Epithelial cell of prostate (primary cell): Measurements from ENCODE around the gene TBC1D2.

Experiments used
- DNase-seq: peaks from one replicate; pipeline ENCODE4 v3.0.0-alpha.2; 2011; ENCODE audit warnings: low read depth, low spot score
- H3K27ac ChIP-seq: fragments of 450-650 bp; 2 replicates; pipeline ENCODE4 v1.5.1; 2017; ENCODE audit warnings: mild to moderate bottlenecking

The TBC1D2 gene

GRCh38 chr9:98193336-98193944 is 62.0 kb downstream of the TBC1D2 start:
- DNase-seq, result no peak
- H3K27ac ChIP-seq, result peak overlapping the region; percentile 87

- H3K27ac ChIP-seq, result peak within 1 kb of the TSS; percentile 87
Observed at GRCh38 chr9:98192503-98193335, 62.7 kb downstream of the TBC1D2 start, which contains the start of gene CORO2A. CORO2A (minus strand) TSS chr9:98192637; CDS start chr9:98157660, 34,977 bp downstream.

DNA sequence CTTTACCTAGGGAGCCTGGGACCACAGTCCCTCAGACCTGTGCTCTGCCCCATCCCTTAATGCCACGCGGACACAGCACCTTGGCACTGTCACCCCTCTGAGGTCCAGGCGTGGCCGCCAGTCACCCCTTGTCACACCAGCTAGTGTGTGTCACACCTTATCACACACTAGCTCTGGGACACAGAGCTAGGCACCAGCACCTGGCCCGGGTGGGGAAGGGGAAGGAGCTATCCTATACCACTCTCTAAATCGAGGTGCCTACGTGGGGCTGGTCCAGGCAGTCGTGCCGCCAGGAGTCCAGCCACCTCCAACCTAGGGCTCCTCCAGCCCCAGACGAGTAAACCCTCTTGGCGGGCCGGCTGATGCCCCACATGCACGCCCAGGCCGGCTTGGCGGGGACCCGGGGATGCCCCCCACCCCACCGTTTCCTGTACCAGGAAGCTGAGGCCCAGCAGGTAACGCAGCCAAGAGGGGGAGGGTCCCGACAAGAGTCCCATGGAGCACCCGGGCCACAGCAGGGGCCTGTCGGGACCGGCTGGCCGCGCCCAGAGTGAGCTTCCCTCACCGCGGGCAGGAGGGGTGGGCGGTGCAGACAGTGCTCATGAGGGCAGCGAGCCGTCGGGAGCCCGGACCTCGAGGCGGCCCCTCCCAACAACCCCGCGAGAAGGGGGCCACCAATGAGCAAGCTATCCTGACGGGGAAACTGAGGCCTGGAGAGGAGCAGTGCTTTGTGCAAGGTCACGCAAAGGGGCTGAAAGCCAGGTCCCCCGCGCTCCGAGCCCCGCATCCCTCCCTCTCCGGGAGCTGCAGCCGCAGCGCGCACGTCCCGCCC is 63.6 kb downstream of the TBC1D2 start:
- DNase-seq, result no peak
- H3K27ac ChIP-seq, result peak overlapping the region; percentile 87

More at GRCh38 chr9:98192503-98193335, 62.7 kb downstream of the TBC1D2 start, which contains the start of gene CORO2A:
- peak; percentile 71 for DNase-seq

DNA sequence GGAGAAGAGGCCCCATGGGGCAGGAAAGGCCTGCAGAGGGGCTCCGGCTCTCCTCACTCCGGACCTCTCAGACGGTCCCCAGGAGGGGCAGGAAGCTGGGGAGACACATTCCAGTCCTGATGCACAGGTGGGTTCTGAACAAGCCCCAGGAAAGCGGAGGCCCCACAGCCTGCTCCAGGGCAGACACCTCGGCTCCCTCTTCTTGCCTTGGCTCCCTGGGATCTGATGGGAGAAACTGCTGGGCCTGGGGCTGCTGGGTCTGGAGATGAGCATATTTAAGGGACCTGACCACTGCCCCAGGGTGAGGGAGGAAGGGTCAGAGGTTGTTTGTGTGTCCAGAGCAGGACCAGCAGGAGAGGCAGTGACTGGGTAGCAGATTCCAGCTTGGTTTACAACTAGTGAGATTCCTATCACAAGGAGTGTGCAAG is 64.3 kb downstream of the TBC1D2 start:
- H3K27ac ChIP-seq, result peak overlapping the region; percentile 87
- DNase-seq, result no peak

GRCh38 chr9:98190757-98191105 is 64.7 kb downstream of the TBC1D2 start:
- H3K27ac ChIP-seq, result peak overlapping the region; percentile 87
- DNase-seq, result no peak

DNA sequence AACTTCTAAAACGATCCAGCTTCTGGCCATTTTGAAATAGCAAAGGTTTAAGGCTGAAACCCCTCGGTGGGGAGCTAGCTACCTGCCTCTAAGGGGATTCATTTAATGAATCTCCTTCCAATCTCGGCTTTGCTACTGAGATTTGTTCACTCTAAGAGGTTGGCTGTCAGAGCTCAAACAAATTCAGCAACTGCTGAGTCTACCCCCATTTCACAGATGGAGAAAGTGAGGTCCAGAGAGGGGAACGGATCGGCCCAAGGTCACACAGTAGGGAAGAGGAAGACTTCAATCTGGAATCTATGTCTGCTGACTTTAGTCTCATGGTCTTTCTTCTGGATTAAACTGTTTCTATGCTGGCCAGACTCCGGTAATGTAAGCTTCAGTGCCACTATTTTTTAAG is 66.0 kb downstream of the TBC1D2 start:
- no peak for DNase-seq
- no peak overlapping the region for H3K27ac ChIP-seq

GRCh38 chr9:98187926-98188325 is 67.5 kb downstream of the TBC1D2 start:
- no peak overlapping the region for H3K27ac ChIP-seq
- no peak for DNase-seq

GRCh38 chr9:98186236-98186635 is 69.2 kb downstream of the TBC1D2 start:
- no peak for DNase-seq
- no peak overlapping the region for H3K27ac ChIP-seq

DNA sequence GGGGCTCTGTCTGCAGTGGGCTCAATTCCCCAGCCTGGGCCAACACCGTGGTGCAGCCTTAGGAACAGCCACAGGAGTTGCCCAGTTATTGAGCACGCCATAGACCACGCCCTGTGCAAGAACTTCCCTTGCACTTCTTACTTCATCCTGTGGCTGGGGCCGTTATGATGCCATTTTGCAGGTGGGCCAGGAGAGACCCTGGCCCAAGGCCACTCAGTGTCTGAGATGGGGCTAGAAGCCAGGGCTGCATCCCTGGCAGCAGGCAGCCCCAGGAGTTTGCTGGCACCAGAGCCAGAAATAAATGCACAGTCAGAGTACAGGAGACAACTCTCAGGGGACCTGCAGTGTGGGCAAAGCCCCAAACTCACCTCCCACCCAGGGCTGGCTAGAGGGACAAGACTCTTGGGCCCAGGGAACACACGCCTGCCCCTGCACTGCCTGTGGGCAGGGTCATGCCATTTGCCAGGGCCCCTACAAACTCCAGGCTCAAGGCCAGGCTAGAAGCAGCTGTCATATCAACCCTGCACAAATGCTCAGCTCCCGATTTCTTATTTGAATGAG is 69.8 kb downstream of the TBC1D2 start:
- no peak overlapping the region for H3K27ac ChIP-seq

GRCh38 chr9:98185021-98185567 is 70.4 kb downstream of the TBC1D2 start:
- DNase-seq, result no peak

More for the DNA sequence above, 69.8 kb downstream of the TBC1D2 start:
- DNase-seq, result no peak

DNA sequence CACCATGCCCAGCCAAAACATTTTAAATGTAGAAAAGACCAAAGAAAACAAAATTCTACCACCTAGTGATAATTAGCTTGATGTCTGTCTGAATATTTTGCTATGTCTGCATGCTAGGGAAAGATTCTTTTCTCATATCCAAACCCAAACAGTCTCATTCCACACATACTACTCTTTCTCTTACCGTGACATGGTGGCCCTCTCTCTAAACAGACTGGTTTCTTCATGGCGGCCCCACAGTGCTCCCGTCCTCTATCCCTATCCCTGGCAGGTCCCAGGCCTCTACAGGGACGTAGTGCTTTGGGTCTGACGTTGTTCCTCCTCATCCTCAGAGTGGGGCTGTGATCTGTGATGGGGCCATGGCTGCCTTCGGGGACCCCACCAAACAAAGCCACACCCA is 71.1 kb downstream of the TBC1D2 start:
- H3K27ac ChIP-seq, result no peak overlapping the region
- DNase-seq, result no peak

More at GRCh38 chr9:98185021-98185567, 70.4 kb downstream of the TBC1D2 start:
- H3K27ac ChIP-seq, result no peak overlapping the region

DNA sequence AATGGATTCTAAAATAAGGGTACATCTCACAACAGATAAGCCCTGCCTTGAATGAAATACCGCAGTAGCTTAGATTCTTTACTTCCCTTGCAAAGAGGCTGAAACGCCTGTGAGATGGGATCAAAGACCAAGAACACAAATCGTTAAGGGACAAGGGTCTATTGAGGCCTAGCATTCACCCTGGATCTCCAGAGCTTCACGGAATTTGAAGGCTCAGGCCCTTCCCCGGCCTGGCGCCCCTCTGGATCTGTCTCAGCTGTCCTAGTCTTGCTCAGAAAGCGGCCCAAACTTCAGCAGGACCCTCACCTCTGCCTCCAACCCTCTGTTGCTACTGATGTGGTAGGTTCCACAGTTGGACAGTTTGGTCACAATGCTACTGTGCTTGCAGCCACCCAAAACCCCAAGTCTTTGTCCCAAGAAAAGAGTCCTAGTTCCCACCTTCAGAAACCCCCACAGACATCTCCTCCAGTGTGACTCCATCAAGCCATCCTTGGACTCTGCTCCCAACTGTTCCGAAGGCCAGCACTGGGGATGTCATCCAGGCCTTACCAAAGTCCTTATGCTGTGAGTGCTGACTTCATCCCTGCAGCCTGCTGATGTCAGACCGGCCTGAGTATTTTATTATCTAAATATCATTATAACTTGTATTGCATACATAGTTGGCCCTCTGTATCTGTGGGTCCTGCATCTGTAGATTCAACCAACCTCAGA is 72.4 kb downstream of the TBC1D2 start:
- no peak for DNase-seq
- H3K27ac ChIP-seq, result no peak overlapping the region

- no peak overlapping the region for H3K27ac ChIP-seq
- no peak for DNase-seq
Observed at GRCh38 chr9:98182069-98182820, 73.2 kb downstream of the TBC1D2 start.

- no peak for DNase-seq
- H3K27ac ChIP-seq, result no peak overlapping the region
Observed at GRCh38 chr9:98181746-98182068, 73.7 kb downstream of the TBC1D2 start.

DNA sequence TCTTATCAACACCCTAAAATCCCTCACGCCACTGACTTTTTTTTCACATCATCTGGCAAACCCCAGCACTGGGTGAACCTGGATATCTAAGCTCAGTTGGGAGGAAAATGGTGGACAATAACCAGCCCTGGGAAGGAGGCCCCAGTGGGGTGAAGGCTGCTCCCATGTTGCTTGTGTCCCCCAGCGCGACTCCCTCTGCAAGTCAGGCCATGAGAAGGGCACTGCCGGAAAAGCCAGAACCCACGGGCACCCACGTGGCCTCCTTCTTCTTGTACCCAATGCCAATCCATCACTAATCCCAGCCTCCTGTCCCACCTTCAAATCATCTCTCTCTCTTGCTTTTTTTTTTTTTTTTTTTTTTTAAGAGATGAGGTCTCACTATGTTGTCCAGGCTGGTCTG is 74.5 kb downstream of the TBC1D2 start:
- no peak for DNase-seq
- H3K27ac ChIP-seq, result no peak overlapping the region

GRCh38 chr9:98178874-98179850 is 76.3 kb downstream of the TBC1D2 start:
- no peak for DNase-seq
- H3K27ac ChIP-seq, result no peak overlapping the region

- no peak overlapping the region for H3K27ac ChIP-seq
- DNase-seq, result no peak
Observed at GRCh38 chr9:98176391-98177259, 78.8 kb downstream of the TBC1D2 start.
